HG03045 (cell line): ENCODE data around the gene TNFAIP8L3.

ENCODE experiments used
- ATAC-seq: cut with Tn5 transposase; IDR thresholded peaks from one replicate; pipeline ENCODE4 v1.9.1; 2021; ENCODE audit warnings: mild to moderate bottlenecking, moderate library complexity; ENCODE audit not compliant: unreplicated experiment

Gene TNFAIP8L3

DNA sequence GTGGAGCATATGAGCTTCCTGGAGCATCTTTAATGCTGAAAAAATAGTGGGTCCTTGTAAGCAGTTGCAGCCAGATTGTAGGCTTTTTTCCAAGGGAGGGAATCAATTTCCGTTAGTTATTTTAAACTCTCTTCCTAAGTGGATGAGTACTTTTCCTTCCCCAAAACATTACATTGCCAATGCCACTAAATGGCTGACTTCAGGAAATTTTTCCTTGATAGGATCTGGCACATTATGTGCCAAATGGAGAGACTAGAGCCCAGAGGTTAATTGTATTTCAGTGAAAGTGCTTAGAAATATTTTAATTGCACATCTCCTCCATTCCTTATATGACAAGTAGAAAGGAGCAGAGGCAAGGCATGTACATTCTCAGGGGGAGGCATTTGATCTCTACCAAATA, 83.5 kb downstream of the TNFAIP8L3 start:
- ATAC-seq: no peak

DNA sequence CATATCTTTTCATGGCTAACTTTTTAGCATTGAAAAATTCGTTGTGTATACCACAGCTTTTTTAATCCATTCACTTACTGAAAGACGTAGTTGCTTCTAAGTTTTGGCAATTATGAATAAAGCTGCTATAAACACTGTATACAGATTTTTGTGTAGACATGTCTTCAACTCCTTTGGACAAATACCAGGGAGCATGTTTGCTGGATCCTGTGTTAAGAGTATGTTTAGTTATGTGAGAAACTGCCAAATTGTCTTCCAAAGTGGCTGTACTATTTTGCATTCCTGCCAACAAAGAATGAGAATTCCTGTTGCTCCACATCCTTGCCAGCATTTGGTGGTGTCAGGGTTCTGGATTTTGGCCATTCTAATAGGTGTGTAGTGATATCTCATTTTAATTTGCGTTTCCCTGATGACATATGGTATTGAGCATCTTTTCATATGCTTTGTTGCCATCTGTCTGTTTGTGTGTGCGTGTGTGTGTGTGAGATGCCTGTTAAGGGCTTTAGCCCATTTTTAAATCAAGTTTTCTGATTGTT, 87.5 kb downstream of the TNFAIP8L3 start:
- ATAC-seq: no peak
